Superior temporal gyrus (tissue), 1 donor: ENCODE data around the gene XPR1.
"Not testable (repeated sequence)": the region's sequence is repeated elsewhere in the genome, so short reads cannot be mapped to it uniquely, and the experiment has no call there.

Experiments
- DNase-seq: peaks from one replicate; pipeline ENCODE4 v3.0.0-alpha.2; 2016; ENCODE audit errors: extremely low spot score

XPR1 gene

DNA sequence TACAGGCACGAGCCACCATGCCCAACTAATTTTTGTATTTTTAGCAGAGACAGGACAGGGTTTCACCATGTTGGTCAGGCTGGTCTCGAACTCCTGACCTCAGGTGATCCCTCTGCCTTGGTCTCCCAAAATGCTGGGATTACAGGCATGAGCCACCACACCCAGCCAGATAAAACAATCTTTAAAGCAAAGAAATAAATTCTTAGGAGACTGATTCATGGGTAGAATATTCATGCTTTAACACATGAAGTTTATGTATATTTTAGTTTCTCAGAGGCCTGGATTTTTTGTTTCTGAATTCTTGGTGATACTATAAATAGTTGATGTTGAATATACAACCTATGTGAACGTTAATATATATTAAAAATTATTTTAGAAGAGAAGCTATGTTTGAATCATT, 153.5 kb downstream of the XPR1 start:
- DNase-seq, result no peak

DNA sequence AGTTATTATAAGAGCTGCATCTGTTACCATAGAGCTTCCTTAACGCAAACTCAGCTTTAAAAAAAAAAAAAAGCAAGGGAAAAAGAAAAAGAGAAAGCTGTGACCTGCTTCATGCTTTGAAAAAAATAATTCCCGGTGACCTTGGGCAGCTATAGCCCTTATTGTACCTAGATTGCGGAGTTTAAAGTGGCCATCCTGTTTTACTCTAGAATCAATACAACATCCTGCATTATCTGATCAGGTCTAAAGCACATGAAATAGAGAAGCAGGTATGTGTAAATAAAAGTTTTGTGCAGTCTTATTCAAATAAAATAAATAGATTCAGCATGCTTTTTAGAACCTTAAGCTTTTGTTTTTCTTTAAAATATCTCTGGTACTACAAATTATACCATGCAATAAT, 154.1 kb downstream of the XPR1 start:
- DNase-seq, result no peak

DNA sequence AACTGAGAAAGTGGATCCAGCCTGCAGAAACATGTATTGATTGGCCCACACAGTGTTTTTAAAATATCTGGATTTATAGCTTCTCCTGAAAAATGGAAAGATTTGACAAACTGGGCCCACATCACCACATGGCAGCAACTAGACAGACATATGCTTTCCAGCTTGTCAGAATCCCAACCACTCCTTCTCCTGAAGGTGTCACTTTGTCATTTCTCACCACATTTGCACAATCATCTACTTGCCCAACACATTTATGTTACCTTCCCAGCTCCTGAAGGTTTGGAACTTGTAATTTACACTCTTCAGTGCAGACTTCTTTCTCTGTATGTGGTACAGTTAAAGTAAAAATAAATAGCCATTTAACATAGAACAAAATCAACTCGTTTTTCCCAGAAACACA, 154.8 kb downstream of the XPR1 start:
- DNase-seq, result no peak

DNA sequence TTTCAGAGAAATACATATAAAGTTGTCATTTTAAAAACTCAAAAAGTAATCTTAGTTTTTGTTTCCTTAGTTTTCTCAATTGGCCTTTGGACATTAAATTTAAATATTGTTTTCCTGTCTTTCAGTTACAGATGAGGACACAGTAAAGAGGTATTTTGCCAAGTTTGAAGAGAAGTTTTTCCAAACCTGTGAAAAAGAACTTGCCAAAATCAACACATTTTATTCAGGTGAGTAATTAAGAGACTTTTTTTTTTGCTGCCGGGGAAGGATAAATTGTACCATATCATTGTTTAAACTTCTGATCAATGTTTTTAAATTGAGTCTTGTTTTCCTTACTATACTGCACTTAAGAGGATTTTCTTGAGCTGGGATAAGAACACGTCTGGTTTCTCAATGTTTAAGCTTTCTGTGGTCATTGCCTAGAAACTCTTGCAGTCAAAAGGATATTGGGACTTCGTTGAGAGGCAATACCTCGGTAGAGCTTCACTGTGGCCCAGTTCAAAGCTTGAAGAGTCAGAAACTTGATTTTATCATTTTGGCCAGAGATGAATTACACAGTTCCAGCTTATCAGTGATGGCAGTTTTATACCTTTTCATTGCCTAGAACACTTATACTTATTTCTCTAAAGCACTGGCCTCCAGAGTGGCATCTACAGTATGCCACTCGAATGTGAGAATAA, 155.9 kb downstream of the XPR1 start:
- DNase-seq, result no peak

DNA sequence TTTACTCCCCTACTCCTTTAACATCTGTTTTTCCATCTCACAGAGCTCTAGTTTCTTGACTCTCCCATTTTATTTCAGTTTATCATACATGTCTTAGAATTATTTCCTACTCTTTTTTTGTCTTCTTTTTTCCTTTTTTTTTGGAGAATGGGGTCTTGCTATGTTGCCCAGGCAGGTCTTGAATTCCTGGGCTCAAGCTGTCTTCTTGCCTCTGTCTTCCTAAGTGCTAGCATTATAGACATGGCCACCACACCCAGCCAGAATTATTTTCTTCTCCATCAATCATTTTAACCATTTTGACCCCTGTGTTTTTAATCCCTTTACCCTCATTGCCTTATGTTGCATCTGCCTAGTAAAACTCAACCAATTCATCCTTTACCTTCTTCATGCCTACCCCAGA, 157.6 kb downstream of the XPR1 start:
- no peak for DNase-seq

DNA sequence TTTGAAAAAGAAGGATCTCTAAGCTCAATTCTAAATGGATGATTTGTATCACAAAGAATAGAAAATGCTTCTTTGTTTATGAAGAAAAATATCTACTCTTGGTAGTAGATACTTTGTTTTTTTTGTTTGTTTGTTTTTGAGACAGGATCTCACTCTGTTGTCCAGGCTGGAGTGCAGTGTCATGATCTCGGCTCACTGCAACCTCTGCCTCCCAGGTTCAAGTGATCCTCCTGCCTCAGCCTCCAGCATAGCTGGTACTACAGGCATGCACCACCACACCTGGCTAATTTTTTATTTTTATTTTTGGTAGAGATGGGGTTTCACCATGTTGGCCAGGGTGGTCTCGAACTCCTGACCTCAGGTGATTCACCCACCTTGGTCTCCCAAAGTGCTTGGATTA, 159.3 kb downstream of the XPR1 start:
- not testable (repeated sequence) for DNase-seq

DNA sequence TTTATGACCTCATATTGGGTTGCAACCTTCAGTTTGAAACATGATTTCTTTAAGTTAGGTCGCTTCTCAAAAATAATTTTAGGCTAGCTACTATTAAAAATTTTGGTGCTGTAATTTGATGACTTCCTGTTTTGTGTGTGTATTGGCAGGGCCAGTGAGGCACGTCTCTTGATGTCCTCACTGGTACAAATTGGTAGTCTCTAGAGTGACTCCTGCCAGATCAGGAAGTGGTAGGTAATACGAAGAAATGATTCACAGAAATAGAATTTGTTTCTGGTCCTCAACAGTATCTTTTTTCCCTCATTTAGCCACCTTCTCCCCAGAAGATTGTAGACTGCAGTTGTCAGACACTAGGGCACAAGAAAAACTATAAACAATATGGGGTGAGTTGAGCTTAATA, 160.0 kb downstream of the XPR1 start:
- DNase-seq, result no peak

DNA sequence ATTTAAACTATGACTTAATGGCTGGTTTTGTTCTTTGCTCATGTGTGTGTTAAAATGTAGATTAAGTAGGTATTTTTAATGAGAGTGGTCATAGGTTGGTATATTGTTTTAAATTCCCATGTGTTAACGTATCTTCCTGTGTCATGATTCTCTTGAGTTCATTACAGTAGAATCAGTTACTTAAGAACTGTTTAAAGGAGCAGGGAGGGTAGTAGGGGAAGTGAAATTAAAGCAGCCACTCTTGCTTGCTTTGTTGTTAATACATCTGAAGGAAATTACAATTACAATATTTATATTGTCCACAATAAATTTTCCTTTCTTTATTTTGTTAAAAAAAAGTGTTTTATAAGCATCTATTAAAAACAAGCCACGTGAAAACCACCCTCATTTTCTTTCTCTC, 161.6 kb downstream of the XPR1 start:
- DNase-seq, result no peak

DNA sequence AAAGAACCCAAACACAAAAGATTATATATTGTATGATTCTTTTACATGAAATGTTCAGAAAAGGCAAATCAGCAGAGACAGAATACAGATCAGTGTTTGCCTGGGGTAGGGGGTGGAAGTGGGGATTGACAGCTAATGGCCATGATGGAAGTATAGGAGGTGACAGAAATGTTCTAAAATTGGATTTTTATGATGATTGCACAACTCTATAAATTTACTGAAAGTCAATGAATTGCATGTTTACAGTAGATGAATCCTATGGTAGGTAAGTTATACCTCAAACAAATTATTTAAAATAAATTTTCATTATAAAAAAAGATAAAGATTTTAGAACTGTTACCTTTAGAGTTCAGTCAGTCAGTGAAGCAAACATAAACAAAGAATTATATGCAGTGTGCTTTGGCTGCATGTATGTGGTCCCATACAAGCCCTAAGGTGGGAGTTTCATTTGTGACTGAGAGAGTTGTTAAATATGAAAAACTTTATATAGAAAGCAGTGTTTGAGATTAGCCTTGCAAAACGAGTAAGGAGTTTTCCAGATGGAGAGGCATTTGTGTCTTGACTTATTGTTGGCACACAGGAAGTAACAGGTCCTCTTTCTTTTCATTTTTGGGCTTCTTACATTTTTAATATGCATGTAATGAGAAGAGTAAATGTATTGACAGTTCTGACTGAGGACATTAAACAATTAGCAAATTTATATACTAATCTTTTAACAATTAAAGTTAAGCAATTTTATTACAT, 165.2 kb downstream of the XPR1 start:
- DNase-seq, result no peak

DNA sequence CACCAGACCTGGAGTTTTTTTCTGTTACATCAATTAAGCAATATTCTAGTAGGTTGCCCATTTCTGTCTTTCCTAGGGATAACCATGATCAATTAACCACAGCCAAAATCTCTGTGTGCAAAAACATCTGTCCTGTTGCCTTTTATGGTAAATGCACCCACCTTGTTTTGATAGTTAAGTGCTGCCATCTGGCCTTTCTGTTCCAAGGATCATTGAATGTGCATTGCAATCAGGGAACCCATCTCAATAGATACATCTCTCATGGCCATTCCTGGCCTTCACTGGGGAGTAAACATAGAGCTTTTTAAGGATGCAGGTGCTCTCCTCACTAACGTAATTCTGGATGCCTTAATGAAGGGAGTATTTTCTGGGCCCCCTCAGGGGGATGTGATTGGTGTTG, 169.1 kb downstream of the XPR1 start:
- DNase-seq, result no peak

DNA sequence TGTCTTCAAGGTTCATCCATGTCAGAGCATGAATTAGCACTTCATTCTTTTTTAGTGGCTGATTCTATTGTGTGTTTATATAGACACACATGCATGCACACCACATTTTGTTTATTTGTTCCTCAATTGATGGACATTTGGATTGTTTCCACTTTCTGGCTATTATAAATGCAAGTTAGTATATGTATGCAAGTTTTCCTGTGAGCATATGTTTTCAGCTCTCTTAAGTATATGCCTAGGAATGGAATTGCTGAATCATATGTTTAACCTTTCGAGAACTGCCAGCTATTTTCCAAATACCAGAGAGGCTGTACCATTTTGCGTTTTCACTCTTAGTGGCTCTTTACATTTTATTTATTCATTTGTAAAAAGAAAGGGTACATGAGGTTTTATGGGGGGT, 171.0 kb downstream of the XPR1 start:
- DNase-seq, result no peak

DNA sequence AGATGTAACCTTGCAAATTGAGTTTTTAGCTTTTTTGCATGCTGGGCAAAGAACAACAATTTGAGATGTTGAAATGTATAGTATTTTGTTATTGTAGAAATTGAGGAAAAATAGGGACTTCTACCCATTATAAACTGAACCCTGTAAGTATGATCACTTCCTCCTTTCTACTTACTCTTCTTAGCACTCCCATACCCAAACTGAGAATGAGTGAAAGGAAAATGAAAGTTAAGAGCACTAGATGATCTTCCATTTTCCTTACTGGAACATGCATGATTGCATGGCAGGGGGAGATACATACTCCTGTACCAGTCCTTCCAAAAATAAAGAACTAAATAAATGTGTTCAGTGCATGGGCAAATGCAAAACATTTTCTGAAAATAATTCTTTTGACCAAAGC, 173.5 kb downstream of the XPR1 start:
- DNase-seq, result no peak

DNA sequence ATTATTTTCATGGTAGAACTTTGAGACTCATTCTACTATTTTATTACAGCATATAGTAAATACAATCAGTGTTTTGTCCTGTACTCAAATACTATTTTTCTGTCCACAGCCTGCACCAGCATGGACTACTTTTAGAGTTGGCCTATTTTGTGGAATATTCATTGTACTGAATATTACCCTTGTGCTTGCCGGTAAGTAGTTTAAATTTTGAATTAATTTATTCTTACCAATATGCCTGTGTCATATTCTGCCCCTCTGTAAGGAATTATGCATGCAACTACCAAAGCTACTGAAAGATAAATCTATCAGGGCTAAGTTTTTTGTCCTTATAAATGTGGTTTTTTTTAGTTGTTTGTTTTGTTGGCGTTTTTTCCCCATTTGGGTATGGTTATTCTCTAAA, 179.5 kb downstream of the XPR1 start:
- no peak for DNase-seq

DNA sequence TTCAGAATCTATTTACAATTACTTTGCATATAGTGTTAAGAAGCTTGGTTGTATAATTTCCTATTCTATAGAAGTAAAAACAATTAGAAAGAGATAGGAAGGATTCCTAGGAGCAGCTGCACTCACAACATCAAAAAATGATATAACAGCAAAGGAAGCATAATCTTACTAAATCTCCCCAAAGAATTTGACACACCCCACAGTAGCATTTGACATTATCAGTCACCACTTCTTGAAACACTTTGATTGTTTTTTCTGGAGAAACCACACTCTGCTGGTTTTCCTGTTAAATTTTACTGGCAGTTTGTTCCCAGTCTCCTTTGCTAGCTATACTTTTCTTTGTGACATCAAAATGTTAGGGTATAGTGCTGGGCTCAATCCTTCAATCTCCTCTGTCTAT, 180.1 kb downstream of the XPR1 start:
- no peak for DNase-seq

DNA sequence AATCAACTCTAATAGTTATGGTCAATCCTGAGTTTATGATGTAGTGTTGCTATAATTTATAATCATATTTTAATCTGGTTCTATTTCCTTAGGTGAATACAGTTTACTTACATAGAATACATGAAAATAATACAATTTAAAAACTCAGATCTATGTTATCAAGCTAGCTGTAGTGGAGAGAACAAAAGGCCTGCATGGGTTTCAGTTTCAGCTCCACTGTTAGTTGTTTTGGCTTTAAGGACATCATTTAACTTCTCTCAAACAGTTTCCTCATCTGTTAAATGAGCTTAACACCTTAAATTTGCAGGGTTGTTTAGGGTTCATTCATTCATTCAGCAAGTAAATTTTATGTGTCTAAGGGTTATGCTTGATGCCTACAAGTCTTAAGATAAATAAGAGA, 182.4 kb downstream of the XPR1 start:
- DNase-seq, result no peak

DNA sequence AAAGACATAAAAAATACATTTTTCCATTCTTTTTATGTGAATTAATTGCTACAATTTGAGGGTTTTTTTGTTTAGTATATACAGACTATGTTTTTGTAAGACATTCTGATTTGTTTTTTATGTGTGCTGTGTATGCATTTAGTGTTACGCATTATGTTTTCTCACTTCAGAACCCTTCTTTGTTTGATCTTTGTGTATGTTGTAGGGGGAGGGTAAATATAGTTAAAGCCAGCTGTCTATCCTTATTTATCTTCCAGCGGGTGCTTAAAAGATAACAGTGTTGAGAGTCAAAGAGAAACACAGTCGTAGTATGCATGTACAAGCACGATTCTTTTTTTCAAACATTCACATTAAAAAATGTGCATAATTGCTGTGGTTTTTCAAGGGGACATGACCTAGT, 183.4 kb downstream of the XPR1 start:
- no peak for DNase-seq

DNA sequence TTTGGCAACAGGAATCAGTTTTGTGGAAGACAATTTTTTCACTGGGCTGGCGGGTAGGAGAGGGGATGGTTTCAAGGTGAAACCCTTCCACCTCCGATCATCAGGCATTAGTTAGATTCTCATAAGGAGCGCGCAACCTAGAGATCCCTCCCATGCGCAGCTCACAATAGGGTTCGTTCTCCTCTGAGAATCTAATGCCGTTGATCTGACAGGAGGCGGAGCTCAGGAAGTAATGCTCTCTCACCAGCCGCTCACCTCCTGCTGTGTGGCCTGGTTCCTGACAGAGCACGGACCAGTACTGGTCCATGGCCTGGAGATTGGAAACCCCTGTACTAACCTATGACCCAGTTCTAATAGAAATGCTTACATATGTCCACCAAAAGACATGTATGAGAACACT, 184.3 kb downstream of the XPR1 start:
- no peak for DNase-seq

DNA sequence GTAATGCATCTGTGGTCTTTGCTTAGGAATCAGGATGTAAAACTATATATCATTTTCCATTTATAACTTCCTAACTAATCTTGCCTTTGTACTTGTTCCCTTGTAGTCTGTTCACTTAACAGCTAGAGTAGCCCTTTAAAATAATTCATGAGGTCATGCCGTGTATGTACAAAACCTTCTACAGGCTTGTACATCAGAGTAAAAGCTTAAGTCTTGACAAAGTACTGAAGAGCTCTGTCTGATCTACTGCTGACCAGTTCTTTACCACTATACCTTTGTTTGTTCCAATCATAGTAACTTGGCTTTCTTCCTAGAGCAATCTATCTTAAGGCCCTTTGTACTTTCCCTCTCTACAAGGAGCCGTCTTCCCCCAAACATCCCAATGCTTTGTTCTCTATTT, 190.1 kb downstream of the XPR1 start:
- no peak for DNase-seq

DNA sequence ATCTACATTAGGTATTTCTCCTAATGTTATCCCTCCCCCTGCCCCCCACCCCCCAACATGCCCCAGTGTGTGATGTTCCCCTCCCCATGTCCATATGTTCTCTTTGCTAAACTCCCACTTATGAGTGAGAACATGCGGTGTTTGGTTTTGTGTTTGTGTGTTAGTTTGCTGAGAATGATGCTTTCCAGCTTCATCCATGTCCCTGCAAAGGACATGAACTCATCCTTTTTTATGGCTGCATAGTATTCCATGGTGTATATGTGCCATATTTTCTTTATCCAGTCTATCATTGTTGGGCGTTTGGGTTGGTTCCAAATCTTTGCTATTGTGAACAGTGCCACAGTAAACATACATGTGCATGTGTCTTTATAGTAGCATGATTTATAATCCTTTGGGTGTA, 199.7 kb downstream of the XPR1 start:
- not testable (repeated sequence) for DNase-seq

DNA sequence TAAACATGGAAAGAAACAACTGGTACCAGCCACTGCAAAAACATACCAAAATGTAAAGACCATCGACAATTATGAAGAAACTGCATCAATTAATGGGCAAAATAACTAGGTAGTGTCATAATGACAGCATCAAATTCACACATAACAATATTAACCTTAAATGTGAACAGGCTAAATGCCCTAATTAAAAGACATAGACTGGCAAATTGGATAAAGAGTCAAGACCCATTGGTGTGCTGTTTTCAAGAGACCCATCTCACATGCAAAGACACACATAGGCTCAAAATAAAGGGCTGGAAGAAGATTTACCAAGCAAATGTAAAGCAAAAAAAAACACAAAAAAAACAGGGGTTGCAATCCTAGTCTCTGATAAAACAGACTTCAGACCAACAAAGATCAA, 201.4 kb downstream of the XPR1 start:
- DNase-seq, result not testable (repeated sequence)

DNA sequence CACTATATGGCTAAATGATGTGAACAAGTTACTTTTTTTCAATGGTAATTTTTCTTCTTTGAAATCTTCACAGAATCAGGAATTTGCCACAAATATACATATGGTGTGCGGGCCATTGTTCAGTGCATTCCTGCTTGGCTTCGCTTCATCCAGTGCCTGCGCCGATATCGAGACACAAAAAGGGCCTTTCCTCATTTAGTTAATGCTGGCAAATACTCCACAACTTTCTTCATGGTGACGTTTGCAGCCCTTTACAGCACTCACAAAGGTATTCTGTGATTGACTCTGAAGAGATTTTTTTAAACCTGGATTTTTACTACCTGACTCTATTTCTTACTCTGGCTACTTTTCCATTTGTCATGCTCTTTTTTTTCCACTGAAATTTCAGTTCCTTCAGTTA, 204.6 kb downstream of the XPR1 start:
- DNase-seq, result no peak

DNA sequence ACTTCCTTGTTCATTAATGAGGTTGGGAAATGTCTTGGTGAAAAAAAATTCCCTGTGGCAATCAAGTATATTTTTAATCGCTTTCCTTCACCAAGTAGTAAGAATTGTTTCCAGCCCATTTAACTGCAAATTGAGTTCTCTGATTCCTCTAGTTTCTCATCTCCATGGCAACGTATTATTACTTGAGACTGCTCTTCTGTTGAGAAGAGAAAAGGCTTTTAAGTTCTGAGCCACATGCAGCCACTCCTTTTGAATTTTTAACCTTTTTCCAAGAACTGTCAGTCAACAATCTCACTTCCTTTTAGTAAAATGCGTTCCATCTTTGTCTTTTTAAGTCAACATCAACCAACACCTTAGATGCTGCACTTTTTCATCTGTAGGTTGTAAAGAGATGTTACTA, 205.2 kb downstream of the XPR1 start:
- DNase-seq, result peak; percentile 31

DNA sequence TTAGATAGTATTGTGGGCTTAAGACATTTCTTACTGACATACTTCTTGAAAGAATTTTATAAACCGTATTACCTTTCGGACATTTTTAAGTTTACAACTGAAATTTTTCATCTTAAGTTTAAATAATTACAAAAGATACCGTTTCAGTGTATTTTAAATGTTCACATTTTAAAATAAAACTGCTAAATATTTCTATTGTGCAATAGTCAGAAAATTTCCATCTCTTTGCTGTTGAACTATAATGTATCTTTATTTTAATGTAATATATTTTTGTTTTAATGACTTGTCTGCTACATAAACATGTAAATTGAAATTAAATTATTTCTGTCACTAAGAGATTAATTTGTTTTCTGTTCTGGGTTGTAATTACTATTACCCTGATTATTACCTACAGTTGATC, 206.7 kb downstream of the XPR1 start:
- DNase-seq, result no peak

DNA sequence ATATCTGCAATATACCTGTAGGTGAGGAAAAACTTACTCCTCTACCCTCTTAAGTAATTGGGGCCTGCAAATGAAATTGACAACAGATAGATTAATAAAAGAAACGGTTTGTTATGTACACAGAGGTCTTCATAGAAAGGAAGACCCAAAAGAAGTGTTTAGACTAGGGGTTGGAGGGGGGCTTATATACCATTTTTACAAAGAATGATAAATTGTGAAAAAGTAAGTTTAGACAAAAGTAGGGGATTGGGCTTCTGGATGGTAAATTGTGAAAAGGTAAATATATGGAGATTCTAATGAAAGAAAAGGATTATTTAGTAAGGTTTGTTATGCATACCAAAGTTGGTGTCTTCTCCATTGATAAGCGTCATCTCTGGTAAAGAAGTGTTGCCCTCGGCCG, 207.7 kb downstream of the XPR1 start:
- DNase-seq, result no peak
